Measurements from ENCODE around the gene OPN1MW. TPM values are rescaled to one million over a fixed set of nuclear protein-coding genes. Genes with fewer than 3 reads are reported as not detected.
"Not testable (repeated sequence)": the region's sequence is repeated elsewhere in the genome, so short reads cannot be mapped to it uniquely, and the experiment has no call there.

Gene OPN1MW
- total and polyA plus RNA-seq, 2 of the 4 experiments (the other 2 are of a cell fraction) = not detected

- H3K27me3 ChIP-seq (ENCODE audit: control insufficient read depth, insufficient read depth, low read length); H2AFZ ChIP-seq (replicated peaks; ENCODE audit: low read length, poor library complexity); H3K4me3 ChIP-seq (ENCODE audit: insufficient read depth, low read depth, low read length); H2BK120ac ChIP-seq (ENCODE audit: low read depth, low read length); H2BK20ac ChIP-seq (ENCODE audit: low read depth, low read length); H4K20me1 ChIP-seq (ENCODE audit: insufficient read depth, low read length); H3K23ac ChIP-seq (ENCODE audit: low read depth, low read length); POLR2A ChIA-PET (ENCODE audit: unreplicated experiment); H4K91ac ChIP-seq (ENCODE audit: insufficient read depth, low read depth, low read length); H3K18ac ChIP-seq (ENCODE audit: low read depth, low read length); H3K4ac ChIP-seq (ENCODE audit: low read depth, low read length); ATAC-seq (ENCODE audit: low read depth); DNase-seq; H2BK5ac ChIP-seq (ENCODE audit: low read depth, low read length, poor library complexity, severe bottlenecking); H3K14ac ChIP-seq (replicated peaks; ENCODE audit: low read depth, low read length); H3K56ac ChIP-seq (ENCODE audit: extremely low read depth, insufficient read depth, low read length); in situ Hi-C loops (cut with MboI; ENCODE audit: low sequenced_read_pairs); H3K4me1 ChIP-seq (ENCODE audit: control insufficient read depth, insufficient read depth, low read length); H3K9me1 ChIP-seq (ENCODE audit: insufficient read depth, low read length); intact Hi-C loops (cut with micrococcal nuclease); H3K9ac ChIP-seq (ENCODE audit: low read depth, low read length); CTCF ChIA-PET; H2AK9ac ChIP-seq (replicated peaks; ENCODE audit: low read depth, low read length, poor library complexity); BruUV-seq (replicated peaks); H2BK15ac ChIP-seq (ENCODE audit: low read depth, low read length); H3K36me3 ChIP-seq (ENCODE audit: control insufficient read depth, insufficient read depth, low read length); H3K79me1 ChIP-seq (ENCODE audit: low read depth in 1 of 2, low read length in 2 of 2); H3K27ac ChIP-seq (ENCODE audit: insufficient read depth, low read length); H2AK5ac ChIP-seq (ENCODE audit: low read depth, low read length); dilution Hi-C loops (cut with HindIII; ENCODE audit: low sequenced_read_pairs, unreplicated experiment); H3K4me2 ChIP-seq (ENCODE audit: low read depth, low read length); H4K5ac ChIP-seq (ENCODE audit: low read depth, low read length); H3K9me3 ChIP-seq (ENCODE audit: control insufficient read depth, insufficient read depth, low read length); H4K8ac ChIP-seq (ENCODE audit: low read depth in 2 of 2, low read length in 2 of 2): not testable (repeated sequence)
- WGBS, 2 experiments (ENCODE audit: extremely low coverage in 2 of 2, insufficient read length in 1 of 2) = no CpG with 5 or more reads among the region's 15 CpGs
Measured at GRCh38 chrX:154196466-154196865, 14.1 kb downstream of the OPN1MW start.

GRCh38 chrX:154209670-154210418, 27.4 kb downstream of the OPN1MW start:
- H3K9me1 ChIP-seq (ENCODE audit: insufficient read depth, low read length); H2BK120ac ChIP-seq (ENCODE audit: low read depth, low read length); H4K91ac ChIP-seq (ENCODE audit: insufficient read depth, low read depth, low read length); DNase-seq; H2BK20ac ChIP-seq (ENCODE audit: low read depth, low read length); POLR2A ChIA-PET (ENCODE audit: unreplicated experiment); in situ Hi-C loops (cut with MboI; ENCODE audit: low sequenced_read_pairs); H3K27ac ChIP-seq (ENCODE audit: insufficient read depth, low read length); H3K4ac ChIP-seq (ENCODE audit: low read depth, low read length); H3K23ac ChIP-seq (ENCODE audit: low read depth, low read length); CTCF ChIA-PET; H2AFZ ChIP-seq (replicated peaks; ENCODE audit: low read length, poor library complexity); BruUV-seq (replicated peaks); H3K4me3 ChIP-seq (ENCODE audit: insufficient read depth, low read depth, low read length); dilution Hi-C loops (cut with HindIII; ENCODE audit: low sequenced_read_pairs, unreplicated experiment); H3K79me1 ChIP-seq (ENCODE audit: low read depth in 1 of 2, low read length in 2 of 2); H3K9me3 ChIP-seq (ENCODE audit: control insufficient read depth, insufficient read depth, low read length); H3K4me1 ChIP-seq (ENCODE audit: control insufficient read depth, insufficient read depth, low read length); H2BK5ac ChIP-seq (ENCODE audit: low read depth, low read length, poor library complexity, severe bottlenecking); H3K56ac ChIP-seq (ENCODE audit: extremely low read depth, insufficient read depth, low read length); H3K18ac ChIP-seq (ENCODE audit: low read depth, low read length); H2BK15ac ChIP-seq (ENCODE audit: low read depth, low read length); H3K27me3 ChIP-seq (ENCODE audit: control insufficient read depth, insufficient read depth, low read length); H4K5ac ChIP-seq (ENCODE audit: low read depth, low read length); H4K20me1 ChIP-seq (ENCODE audit: insufficient read depth, low read length); H3K9ac ChIP-seq (ENCODE audit: low read depth, low read length); H3K14ac ChIP-seq (replicated peaks; ENCODE audit: low read depth, low read length); H2AK5ac ChIP-seq (ENCODE audit: low read depth, low read length); H3K4me2 ChIP-seq (ENCODE audit: low read depth, low read length); H4K8ac ChIP-seq (ENCODE audit: low read depth in 2 of 2, low read length in 2 of 2); intact Hi-C loops (cut with micrococcal nuclease); H2AK9ac ChIP-seq (replicated peaks; ENCODE audit: low read depth, low read length, poor library complexity); H3K36me3 ChIP-seq (ENCODE audit: control insufficient read depth, insufficient read depth, low read length): not testable (repeated sequence)
- WGBS, 2 experiments (ENCODE audit: extremely low coverage in 2 of 2, insufficient read length in 1 of 2) = no CpG with 5 or more reads among the region's 21 CpGs
- ATAC-seq (ENCODE audit: low read depth) = peak; percentile 21; the same call in 1 of the 2 replicates

All from IMR-90 (cell line).